HepG2 (cell line): ENCODE data around the gene RAB3D. TPM values are rescaled to one million over a fixed set of nuclear protein-coding genes. Genes with fewer than 3 reads are reported as not detected.

Experiments
- ATAD3A ChIP-seq: sonication (generic); formaldehyde crosslinking; IDR thresholded peaks from 2 replicates; pipeline ENCODE4 v1.4.0; 2020; ENCODE audit warnings: missing genetic modification reagents
- FOXA1 ChIP-seq, 2 experiments: fragments of 450-650 bp in 1 of 2; sonication (generic) in 1 of 2; formaldehyde crosslinking in 1 of 2; IDR thresholded peaks; 2 replicates each; pipeline versions ENCODE4 v1.4.0 to v1.6.1; 2016 to 2020; ENCODE audit warnings: missing genetic modification reagents in 1 of 2
- JUND ChIP-seq: sonication (generic); formaldehyde crosslinking; IDR thresholded peaks from 2 replicates; pipeline ENCODE4 v1.8.0; 2022; ENCODE audit warnings: mild to moderate bottlenecking, missing genetic modification reagents
- MXD4 ChIP-seq: IDR thresholded peaks from 2 replicates; pipeline ENCODE4 v1.6.1; 2016; ENCODE audit warnings: mild to moderate bottlenecking, missing biosample characterization, missing genetic modification reagents
- MZF1 ChIP-seq: sonication (generic); formaldehyde crosslinking; IDR thresholded peaks from 2 replicates; pipeline ENCODE4 v1.8.1; 2023; ENCODE audit warnings: mild to moderate bottlenecking, missing genetic modification reagents, borderline replicate concordance
- NAIF1 ChIP-seq: sonication (generic); formaldehyde crosslinking; IDR thresholded peaks from 2 replicates; pipeline ENCODE4 v1.5.0; 2020; ENCODE audit warnings: mild to moderate bottlenecking, missing genetic modification reagents, borderline replicate concordance
- NFKBIZ ChIP-seq: IDR thresholded peaks from 2 replicates; pipeline ENCODE4 v1.6.1; 2018; ENCODE audit warnings: missing genetic modification reagents, missing compliant biosample characterization
- PLRG1 ChIP-seq: fragments of 450-650 bp; conservative IDR thresholded peaks from 2 replicates; pipeline ENCODE4 v1.6.1; 2016
- RCOR2 ChIP-seq: IDR thresholded peaks from 2 replicates; pipeline ENCODE4 v1.6.1; 2016; ENCODE audit warnings: missing biosample characterization, missing genetic modification reagents
- STAG1 ChIP-seq: sonication (generic); formaldehyde crosslinking; IDR thresholded peaks from 2 replicates; pipeline ENCODE4 v1.4.0; 2020; ENCODE audit warnings: missing genetic modification reagents
- ZNF24 ChIP-seq: fragments of 450-650 bp; IDR thresholded peaks from 2 replicates; pipeline ENCODE4 v1.6.1; 2017; ENCODE audit warnings: antibody characterized with exemption, mild to moderate bottlenecking
- ZNF552 ChIP-seq: sonication (generic); formaldehyde crosslinking; IDR thresholded peaks from 2 replicates; pipeline ENCODE4 v1.9.0; 2022; ENCODE audit warnings: missing genetic modification reagents, mild to moderate bottlenecking, borderline replicate concordance
- ZNF570 ChIP-seq: sonication (generic); formaldehyde crosslinking; IDR thresholded peaks from 2 replicates; pipeline ENCODE4 v1.4.0; 2020; ENCODE audit warnings: mild to moderate bottlenecking, missing genetic modification reagents, borderline replicate concordance
- ZNF670 ChIP-seq: sonication (generic); formaldehyde crosslinking; IDR thresholded peaks from 2 replicates; pipeline ENCODE4 v1.8.0; 2022; ENCODE audit warnings: mild to moderate bottlenecking, missing genetic modification reagents, borderline replicate concordance
- ZNF7 ChIP-seq: IDR thresholded peaks from 2 replicates; pipeline ENCODE4 v1.6.1; 2016; ENCODE audit warnings: missing biosample characterization, missing genetic modification reagents
- ZNF749 ChIP-seq: sonication (generic); formaldehyde crosslinking; IDR thresholded peaks from 2 replicates; pipeline ENCODE4 v1.8.0; 2022; ENCODE audit warnings: mild to moderate bottlenecking, missing genetic modification reagents, moderate library complexity, borderline replicate concordance
- ZNF816 ChIP-seq: sonication (generic); formaldehyde crosslinking; IDR thresholded peaks from 2 replicates; pipeline ENCODE4 v1.8.0; 2022; ENCODE audit warnings: missing genetic modification reagents, mild to moderate bottlenecking, borderline replicate concordance
- ZSCAN30 ChIP-seq: sonication (generic); formaldehyde crosslinking; IDR thresholded peaks from 2 replicates; pipeline ENCODE4 v1.5.0; 2020; ENCODE audit warnings: mild to moderate bottlenecking, missing genetic modification reagents
- polyA plus RNA-seq, 8 experiments: library from polyadenylated mRNA; depleted of rRNA in 3 of 8; stranded (reverse) in 7 of 8; unstranded in 1 of 8; fragments of >200 nt; fragmentation: Illumina TruSeq in 4 of 8; extraction: Trizol in 4 of 8; gene quantifications; 2 replicates each; pipeline versions ENCODE4 v1.2.1 to v1.2.3, GENCODE V29; 2011 to 2016; ENCODE audit warnings: low read depth in 4 of 8, missing spikeins in 1 of 8, mixed read lengths in 1 of 8; ENCODE audit not compliant: insufficient read depth in 1 of 8
- total RNA-seq, 5 experiments: library from RNA; depleted of rRNA; stranded (reverse); fragments of >200 nt; fragmentation: Illumina TruSeq; extraction: Trizol; gene quantifications; 2 replicates each; pipeline ENCODE4 v1.2.3, GENCODE V29; 2016; ENCODE audit warnings: low read depth in 1 of 5
- TF ChIP-seq, protein P1 (sequence below): IDR thresholded peaks from 2 replicates; pipeline ENCODE4 v1.6.1; 2016; ENCODE audit warnings: missing genetic modification reagents, missing compliant biosample characterization
- TF ChIP-seq, protein P2 (sequence below): sonication (generic); formaldehyde crosslinking; IDR thresholded peaks from 2 replicates; pipeline ENCODE4 v1.4.0; 2020; ENCODE audit warnings: missing genetic modification reagents
- TF ChIP-seq, protein P3 (sequence below): sonication (generic); formaldehyde crosslinking; IDR thresholded peaks from 2 replicates; pipeline ENCODE4 v1.8.0; 2022; ENCODE audit warnings: low read depth, missing genetic modification reagents
- TF ChIP-seq, protein P4 (sequence below): sonication (generic); formaldehyde crosslinking; IDR thresholded peaks from 2 replicates; pipeline ENCODE4 v1.4.0; 2020; ENCODE audit warnings: missing genetic modification reagents
- TF ChIP-seq, protein P5 (sequence below): sonication (generic); formaldehyde crosslinking; conservative IDR thresholded peaks from 2 replicates; pipeline ENCODE4 v1.5.0; 2020; ENCODE audit warnings: missing genetic modification reagents

Gene RAB3D
- total and polyA plus RNA-seq, 2 of the 13 experiments (the other 11 are each of a cell fraction or from before 2014, with no cell fraction given), result 2.0 to 16.1 TPM

DNA sequence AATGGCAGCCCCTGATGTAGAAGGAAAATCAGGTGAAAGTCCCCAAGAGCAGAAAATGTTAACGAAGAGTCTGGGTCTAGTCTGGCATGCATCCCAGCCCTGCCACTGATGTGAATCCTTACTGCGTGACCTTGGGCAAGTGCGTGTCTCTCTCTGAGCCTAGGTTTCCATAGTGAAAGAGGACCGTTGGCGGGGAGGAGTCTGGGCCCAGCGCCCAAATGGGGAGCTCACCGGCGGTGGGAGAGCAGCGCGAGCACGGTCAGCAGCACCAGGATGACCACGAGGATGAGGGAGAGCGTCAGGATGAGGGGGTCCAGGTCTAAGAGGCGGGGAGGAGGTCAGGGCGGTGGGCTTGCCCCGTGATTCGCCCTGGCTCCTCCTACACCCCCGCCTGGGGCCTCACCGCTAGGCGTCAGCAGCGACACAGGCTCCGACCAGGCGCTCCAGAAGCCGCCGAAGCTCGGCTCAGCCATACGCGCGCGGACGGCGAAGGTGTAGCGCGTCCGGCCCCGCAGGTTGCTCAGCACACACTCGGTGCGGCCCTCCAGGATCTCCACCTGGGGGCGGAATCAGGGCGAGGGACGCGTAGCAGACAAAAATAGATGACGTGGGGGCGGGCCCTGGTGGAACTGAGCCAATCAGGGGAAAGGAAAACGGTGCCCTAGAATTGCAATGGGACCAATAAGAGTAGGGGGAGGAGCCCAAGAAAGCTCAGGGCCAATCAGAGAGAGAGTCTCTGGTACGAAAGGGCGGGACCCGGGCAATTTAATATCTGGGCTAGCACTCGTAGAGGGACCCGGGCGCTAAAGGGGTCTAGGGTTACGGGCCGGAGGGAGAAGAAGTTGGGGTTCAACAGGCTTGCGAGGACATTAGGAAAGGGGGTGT is 41.4 kb upstream of the RAB3D start (continued):
- TF ChIP-seq ZSCAN30 (CRISPR knock-in tag) (no peak), NFKBIZ (no peak), MXD4 (peak; percentile 81), RCOR2 (CRISPR knock-in tag) (no peak), MZF1 (CRISPR knock-in tag) (no peak), ZNF24 (no peak), ZNF749 (CRISPR knock-in tag) (no peak), ZNF552 (no peak), NAIF1 (CRISPR knock-in tag) (peak; percentile 70; the same call in 1 of the 2 replicates), STAG1 (CRISPR knock-in tag) (peak; percentile 78), FOXA1 (IDR thresholded peaks at IDR 0.05) (no peak), FOXA1 (CRISPR knock-in tag; IDR thresholded peaks at IDR 0.05) (0 out of 2 replicates have a peak, but pooled peaks have one; percentile 6), ZNF670 (CRISPR knock-in tag) (no peak), ATAD3A (CRISPR knock-in tag) (no peak), PLRG1 (no peak), ZNF570 (CRISPR knock-in tag) (no peak), JUND (no peak), ZNF816 (no peak), ZNF7 (CRISPR knock-in tag) (no peak)
- TF ChIP-seq, protein P1, sequence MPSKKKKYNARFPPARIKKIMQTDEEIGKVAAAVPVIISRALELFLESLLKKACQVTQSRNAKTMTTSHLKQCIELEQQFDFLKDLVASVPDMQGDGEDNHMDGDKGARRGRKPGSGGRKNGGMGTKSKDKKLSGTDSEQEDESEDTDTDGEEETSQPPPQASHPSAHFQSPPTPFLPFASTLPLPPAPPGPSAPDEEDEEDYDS (CRISPR knock-in tag), result peak; percentile 97
- TF ChIP-seq, protein P2, sequence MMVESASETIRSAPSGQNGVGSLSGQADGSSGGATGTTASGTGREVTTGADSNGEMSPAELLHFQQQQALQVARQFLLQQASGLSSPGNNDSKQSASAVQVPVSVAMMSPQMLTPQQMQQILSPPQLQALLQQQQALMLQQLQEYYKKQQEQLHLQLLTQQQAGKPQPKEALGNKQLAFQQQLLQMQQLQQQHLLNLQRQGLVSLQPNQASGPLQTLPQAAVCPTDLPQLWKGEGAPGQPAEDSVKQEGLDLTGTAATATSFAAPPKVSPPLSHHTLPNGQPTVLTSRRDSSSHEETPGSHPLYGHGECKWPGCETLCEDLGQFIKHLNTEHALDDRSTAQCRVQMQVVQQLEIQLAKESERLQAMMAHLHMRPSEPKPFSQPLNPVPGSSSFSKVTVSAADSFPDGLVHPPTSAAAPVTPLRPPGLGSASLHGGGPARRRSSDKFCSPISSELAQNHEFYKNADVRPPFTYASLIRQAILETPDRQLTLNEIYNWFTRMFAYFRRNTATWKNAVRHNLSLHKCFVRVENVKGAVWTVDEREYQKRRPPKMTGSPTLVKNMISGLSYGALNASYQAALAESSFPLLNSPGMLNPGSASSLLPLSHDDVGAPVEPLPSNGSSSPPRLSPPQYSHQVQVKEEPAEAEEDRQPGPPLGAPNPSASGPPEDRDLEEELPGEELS (CRISPR knock-in tag), result peak; percentile 67
- TF ChIP-seq, protein P3, sequence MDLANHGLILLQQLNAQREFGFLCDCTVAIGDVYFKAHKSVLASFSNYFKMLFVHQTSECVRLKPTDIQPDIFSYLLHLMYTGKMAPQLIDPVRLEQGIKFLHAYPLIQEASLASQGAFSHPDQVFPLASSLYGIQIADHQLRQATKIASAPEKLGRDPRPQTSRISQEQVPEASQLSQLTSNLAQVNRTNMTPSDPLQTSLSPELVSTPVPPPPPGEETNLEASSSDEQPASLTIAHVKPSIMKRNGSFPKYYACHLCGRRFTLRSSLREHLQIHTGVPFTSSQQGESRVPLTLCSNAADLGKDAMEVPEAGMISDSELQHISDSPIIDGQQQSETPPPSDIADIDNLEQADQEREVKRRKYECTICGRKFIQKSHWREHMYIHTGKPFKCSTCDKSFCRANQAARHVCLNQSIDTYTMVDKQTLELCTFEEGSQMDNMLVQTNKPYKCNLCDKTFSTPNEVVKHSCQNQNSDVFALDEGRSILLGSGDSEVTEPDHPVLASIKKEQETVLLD (CRISPR knock-in tag), result no peak
- TF ChIP-seq, protein P4, sequence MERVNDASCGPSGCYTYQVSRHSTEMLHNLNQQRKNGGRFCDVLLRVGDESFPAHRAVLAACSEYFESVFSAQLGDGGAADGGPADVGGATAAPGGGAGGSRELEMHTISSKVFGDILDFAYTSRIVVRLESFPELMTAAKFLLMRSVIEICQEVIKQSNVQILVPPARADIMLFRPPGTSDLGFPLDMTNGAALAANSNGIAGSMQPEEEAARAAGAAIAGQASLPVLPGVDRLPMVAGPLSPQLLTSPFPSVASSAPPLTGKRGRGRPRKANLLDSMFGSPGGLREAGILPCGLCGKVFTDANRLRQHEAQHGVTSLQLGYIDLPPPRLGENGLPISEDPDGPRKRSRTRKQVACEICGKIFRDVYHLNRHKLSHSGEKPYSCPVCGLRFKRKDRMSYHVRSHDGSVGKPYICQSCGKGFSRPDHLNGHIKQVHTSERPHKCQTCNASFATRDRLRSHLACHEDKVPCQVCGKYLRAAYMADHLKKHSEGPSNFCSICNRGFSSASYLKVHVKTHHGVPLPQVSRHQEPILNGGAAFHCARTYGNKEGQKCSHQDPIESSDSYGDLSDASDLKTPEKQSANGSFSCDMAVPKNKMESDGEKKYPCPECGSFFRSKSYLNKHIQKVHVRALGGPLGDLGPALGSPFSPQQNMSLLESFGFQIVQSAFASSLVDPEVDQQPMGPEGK (CRISPR knock-in tag), result no peak; the same call in 1 of the 2 replicates
- TF ChIP-seq, protein P5, sequence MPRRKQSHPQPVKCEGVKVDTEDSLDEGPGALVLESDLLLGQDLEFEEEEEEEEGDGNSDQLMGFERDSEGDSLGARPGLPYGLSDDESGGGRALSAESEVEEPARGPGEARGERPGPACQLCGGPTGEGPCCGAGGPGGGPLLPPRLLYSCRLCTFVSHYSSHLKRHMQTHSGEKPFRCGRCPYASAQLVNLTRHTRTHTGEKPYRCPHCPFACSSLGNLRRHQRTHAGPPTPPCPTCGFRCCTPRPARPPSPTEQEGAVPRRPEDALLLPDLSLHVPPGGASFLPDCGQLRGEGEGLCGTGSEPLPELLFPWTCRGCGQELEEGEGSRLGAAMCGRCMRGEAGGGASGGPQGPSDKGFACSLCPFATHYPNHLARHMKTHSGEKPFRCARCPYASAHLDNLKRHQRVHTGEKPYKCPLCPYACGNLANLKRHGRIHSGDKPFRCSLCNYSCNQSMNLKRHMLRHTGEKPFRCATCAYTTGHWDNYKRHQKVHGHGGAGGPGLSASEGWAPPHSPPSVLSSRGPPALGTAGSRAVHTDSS (CRISPR knock-in tag), result no peak
